ENCODE data around the gene PRDM9.
"Not testable (repeated sequence)": the region's sequence is repeated elsewhere in the genome, so short reads cannot be mapped to it uniquely, and the experiment has no call there.

PRDM9 gene

GRCh38 chr5:23507278-23507685 is at the start of gene PRDM9:
TSS of gene PRDM9 (plus strand) at chr5:23507609. CDS start at chr5:23509034, 1,425 bp downstream.
- DNase-seq, result peak; percentile 69

- DNase-seq, result no peak
These were observed 49.6 kb upstream of the PRDM9 start for GRCh38 chr5:23457780-23458179.

GRCh38 chr5:23459214-23459613 is 48.2 kb upstream of the PRDM9 start:
- DNase-seq, result no peak

GRCh38 chr5:23461576-23461975 is 45.8 kb upstream of the PRDM9 start:
- DNase-seq, result no peak

GRCh38 chr5:23466401-23466912 is 41.0 kb upstream of the PRDM9 start:
- DNase-seq, result no peak

- DNase-seq, result no peak
These were observed 38.8 kb upstream of the PRDM9 start for GRCh38 chr5:23468658-23469057.

- no peak for DNase-seq
These were observed 33.5 kb upstream of the PRDM9 start for GRCh38 chr5:23473915-23474314.

- no peak for DNase-seq
These were observed 33.1 kb upstream of the PRDM9 start for GRCh38 chr5:23474315-23474714.

GRCh38 chr5:23476580-23476979 is 30.8 kb upstream of the PRDM9 start:
- no peak for DNase-seq

GRCh38 chr5:23482642-23483041 is 24.8 kb upstream of the PRDM9 start:
- DNase-seq, result no peak

- DNase-seq, result no peak
These were observed 24.3 kb upstream of the PRDM9 start for GRCh38 chr5:23483090-23483489.

- no peak for DNase-seq
These were observed 23.3 kb upstream of the PRDM9 start for GRCh38 chr5:23484096-23484495.

GRCh38 chr5:23486227-23486626 is 21.2 kb upstream of the PRDM9 start:
- DNase-seq, result not testable (repeated sequence)

- no peak for DNase-seq
These were observed 16.4 kb upstream of the PRDM9 start for GRCh38 chr5:23490993-23491392.

- no peak for DNase-seq
These were observed 12.9 kb upstream of the PRDM9 start for GRCh38 chr5:23494558-23494957.

GRCh38 chr5:23496576-23496975 is 10.8 kb upstream of the PRDM9 start:
- DNase-seq, result no peak

GRCh38 chr5:23506329-23507236 is 826 bp upstream of the PRDM9 start:
- no peak for DNase-seq

- DNase-seq, result not testable (repeated sequence)
These were observed 3.0 kb downstream of the PRDM9 start for GRCh38 chr5:23510434-23510833.

GRCh38 chr5:23522553-23522952 is 15.1 kb downstream of the PRDM9 start:
- DNase-seq, result no peak

- DNase-seq, result no peak
These were observed 15.6 kb downstream of the PRDM9 start for GRCh38 chr5:23523031-23523430.

GRCh38 chr5:23523998-23524397 is 16.6 kb downstream of the PRDM9 start:
- no peak for DNase-seq

GRCh38 chr5:23525751-23526150 is 18.3 kb downstream of the PRDM9 start:
- no peak for DNase-seq

GRCh38 chr5:23526616-23527015 is 19.2 kb downstream of the PRDM9 start:
- DNase-seq, result not testable (repeated sequence)

GRCh38 chr5:23527216-23527920 is 20.0 kb downstream of the PRDM9 start:
- not testable (repeated sequence) for DNase-seq
